Measurements from ENCODE around the gene TMEM100.

The TMEM100 gene

GRCh38 chr17:55749985-55750384 lies 27.3 kb upstream of the TMEM100 start:
- H3K36me3 ChIP-seq = peaks cover 0 to 13% (median 0%) of the 10 kb centered on the region in 3 donors
- intact Hi-C loops (cut with DNase I; ENCODE audit: low total_unique reads) = loop anchor here (10.0 kb wide), 1 partner anchor 325 kb away; the partner anchor contains the start of gene MMD
- no peak for TF ChIP-seq CTCF (IDR thresholded peaks at IDR 0.05)
- no peaks in the 10 kb centered on the region for H3K9me3 ChIP-seq
- peaks cover 0 to 16% (median 10%) of the 10 kb centered on the region in 4 donors for H3K4me1 ChIP-seq
- no peak overlapping the region for H3K4me3 ChIP-seq
- no peak for DNase-seq
- no peak overlapping the region for H3K27ac ChIP-seq
- H3K27me3 ChIP-seq = no peaks in the 10 kb centered on the region

- no peak for TF ChIP-seq CTCF (IDR thresholded peaks at IDR 0.05)
- H3K9me3 ChIP-seq = no peaks in the 10 kb centered on the region
- no peak for DNase-seq
- no peak overlapping the region for H3K27ac ChIP-seq
- no peak overlapping the region for H3K4me3 ChIP-seq
- intact Hi-C loops (cut with DNase I; ENCODE audit: low total_unique reads) = no loop called here
- H3K36me3 ChIP-seq = peaks cover 0 to 5% (median 0%) of the 10 kb centered on the region in 3 donors
- no peaks in the 10 kb centered on the region for H3K27me3 ChIP-seq
- H3K4me1 ChIP-seq = peaks cover 0 to 16% (median 10%) of the 10 kb centered on the region in 4 donors
Observed at GRCh38 chr17:55748841-55749240, 26.2 kb upstream of the TMEM100 start.

- no peak overlapping the region for H3K27ac ChIP-seq
- H3K4me1 ChIP-seq = peaks cover 0 to 10% (median 7%) of the 10 kb centered on the region in 4 donors
- intact Hi-C loops (cut with DNase I; ENCODE audit: low total_unique reads) = no loop called here
- H3K9me3 ChIP-seq = no peaks in the 10 kb centered on the region
- H3K4me3 ChIP-seq = no peak overlapping the region
- no peak for TF ChIP-seq CTCF (IDR thresholded peaks at IDR 0.05)
- no peak for DNase-seq
- no peaks in the 10 kb centered on the region for H3K36me3 ChIP-seq
- no peaks in the 10 kb centered on the region for H3K27me3 ChIP-seq
Observed at GRCh38 chr17:55747209-55747608, 24.5 kb upstream of the TMEM100 start.

GRCh38 chr17:55746466-55746865 lies 23.8 kb upstream of the TMEM100 start:
- H3K9me3 ChIP-seq = no peaks in the 10 kb centered on the region
- no peak overlapping the region for H3K27ac ChIP-seq
- no peak for DNase-seq
- no peaks in the 10 kb centered on the region for H3K27me3 ChIP-seq
- TF ChIP-seq CTCF (IDR thresholded peaks at IDR 0.05) = no peak
- peaks cover 0 to 2% (median under 1%) of the 10 kb centered on the region in 4 donors for H3K4me1 ChIP-seq
- intact Hi-C loops (cut with DNase I; ENCODE audit: low total_unique reads) = no loop called here
- H3K36me3 ChIP-seq = no peaks in the 10 kb centered on the region
- H3K4me3 ChIP-seq = no peak overlapping the region

DNA sequence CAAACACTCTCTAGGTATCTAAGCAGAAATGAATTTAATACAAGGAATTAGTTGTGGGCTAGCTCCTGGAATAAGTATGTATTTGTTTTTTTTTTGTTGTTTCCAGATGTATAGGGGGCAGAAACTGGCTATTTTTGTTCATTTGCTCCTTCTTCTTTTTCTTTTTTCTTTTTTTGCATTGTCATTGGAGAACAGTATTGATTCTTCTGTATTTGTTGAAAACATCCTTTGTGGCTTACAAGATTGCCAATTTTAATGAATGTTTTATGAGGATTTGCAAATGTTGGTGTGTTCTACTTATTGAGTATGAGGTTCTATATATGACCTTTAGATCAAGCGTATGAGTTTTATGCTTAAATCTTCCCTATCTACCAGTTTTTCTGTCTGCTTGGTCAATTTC lies 22.6 kb upstream of the TMEM100 start:
- Histone ChIP-seq H3K27ac (no peak overlapping the region), H3K9me3 (no peaks in the 10 kb centered on the region), H3K36me3 (no peaks in the 10 kb centered on the region), H3K4me3 (no peak overlapping the region), H3K27me3 (no peaks in the 10 kb centered on the region), H3K4me1 (no peaks in the 10 kb centered on the region)
- DNase-seq = no peak
- no peak for TF ChIP-seq CTCF (IDR thresholded peaks at IDR 0.05)
- intact Hi-C loops (cut with DNase I; ENCODE audit: low total_unique reads) = no loop called here

GRCh38 chr17:55743103-55743679 lies 20.5 kb upstream of the TMEM100 start:
- no peaks in the 10 kb centered on the region for H3K27me3 ChIP-seq
- no peaks in the 10 kb centered on the region for H3K4me1 ChIP-seq
- H3K9me3 ChIP-seq = no peaks in the 10 kb centered on the region
- no peak for TF ChIP-seq CTCF (IDR thresholded peaks at IDR 0.05)
- no peak for DNase-seq
- no peaks in the 10 kb centered on the region for H3K36me3 ChIP-seq
- H3K27ac ChIP-seq = no peak overlapping the region
- intact Hi-C loops (cut with DNase I; ENCODE audit: low total_unique reads) = no loop called here
- no peak overlapping the region for H3K4me3 ChIP-seq

Measured in tibial artery (tissue), 4 donors.